SU-DHL-6 (cell line): Measurements from ENCODE around the gene CDPF1.

Experiments
- H2AFZ ChIP-seq: fragments of 200-600 bp; sonication (generic); 2 replicates; pipeline ENCODE4 v1.6.1; 2014; ENCODE audit warnings: low read depth, mild to moderate bottlenecking, moderate library complexity, mixed read lengths, antibody characterized with exemption, low read length; ENCODE audit not compliant: severe bottlenecking
- H3F3A ChIP-seq: fragments of 200-600 bp; shearing (Covaris generic); 2 replicates; pipeline ENCODE4 v1.6.0; 2016; ENCODE audit warnings: antibody characterized with exemption, mild to moderate bottlenecking; ENCODE audit not compliant: insufficient read depth
- H3K27ac ChIP-seq: fragments of 200-600 bp; sonication (generic); 2 replicates; pipeline ENCODE4 v1.5.1; 2016; ENCODE audit warnings: low read depth, mild to moderate bottlenecking, low read length, moderate library complexity, mixed read lengths
- H3K27me3 ChIP-seq: fragments of 200-600 bp; sonication (generic), shearing (Covaris generic); 2 replicates; pipeline ENCODE4 v1.6.0; 2014; ENCODE audit warnings: mild to moderate bottlenecking, low read length
- H3K36me3 ChIP-seq: fragments of 200-600 bp; sonication (generic); 2 replicates; pipeline ENCODE4 v1.6.1; 2014; ENCODE audit warnings: mild to moderate bottlenecking, low read length, mixed read lengths
- H3K4me2 ChIP-seq: fragments of 300-600, 200-600 bp; shearing (Covaris generic), sonication (generic); 2 replicates; pipeline ENCODE4 v1.6.0; 2014; ENCODE audit warnings: low read length, low read depth, mild to moderate bottlenecking; ENCODE audit not compliant: poor library complexity, severe bottlenecking
- H3K4me3 ChIP-seq: fragments of 200-600 bp; sonication (generic); 2 replicates; pipeline ENCODE4 v1.5.1; 2014; ENCODE audit warnings: antibody characterized with exemption, low read length, mild to moderate bottlenecking, mixed read lengths; ENCODE audit not compliant: insufficient read depth, poor library complexity, severe bottlenecking
- H3K79me2 ChIP-seq: fragments of 200-600 bp; sonication (generic); 2 replicates; pipeline ENCODE4 v1.6.1; 2014; ENCODE audit warnings: mild to moderate bottlenecking, low read length, moderate library complexity; ENCODE audit not compliant: insufficient read depth
- H3K9ac ChIP-seq: fragments of 200-600 bp; sonication (generic); 2 replicates; pipeline ENCODE4 v1.7.0; 2014; ENCODE audit warnings: mild to moderate bottlenecking, low read length
- H3K9me2 ChIP-seq: fragments of 200-600 bp; sonication (generic); replicated peaks from 2 replicates; pipeline ENCODE4 v1.6.1; 2014; ENCODE audit warnings: low read length; ENCODE audit not compliant: insufficient read depth
- H3K9me3 ChIP-seq: fragments of 200-600 bp; sonication (generic); 2 replicates; pipeline ENCODE4 v1.6.1; 2014; ENCODE audit warnings: low read length, mixed read lengths; ENCODE audit not compliant: insufficient read depth
- H4K20me1 ChIP-seq: fragments of 200-600 bp; sonication (generic); 2 replicates; pipeline ENCODE4 v1.6.1; 2014; ENCODE audit warnings: low read depth, mild to moderate bottlenecking, antibody characterized with exemption, low read length, moderate library complexity, mixed read lengths
- EZH2phosphoT487 ChIP-seq: fragments of 200-600 bp; sonication (generic), shearing (Covaris generic); conservative IDR thresholded peaks from 2 replicates; pipeline ENCODE4 v1.6.1; 2018; ENCODE audit warnings: mild to moderate bottlenecking, antibody characterized with exemption, low read length, moderate library complexity, mixed read lengths
- TF ChIP-seq, protein P1 (sequence below): fragments of 200-600 bp; sonication (generic); IDR thresholded peaks from one replicate; pipeline ENCODE4 v1.5.1; 2017; ENCODE audit warnings: antibody characterized with exemption, mild to moderate bottlenecking, low read length, moderate library complexity; ENCODE audit not compliant: insufficient read depth, poor library complexity, severe bottlenecking

Gene CDPF1

DNA sequence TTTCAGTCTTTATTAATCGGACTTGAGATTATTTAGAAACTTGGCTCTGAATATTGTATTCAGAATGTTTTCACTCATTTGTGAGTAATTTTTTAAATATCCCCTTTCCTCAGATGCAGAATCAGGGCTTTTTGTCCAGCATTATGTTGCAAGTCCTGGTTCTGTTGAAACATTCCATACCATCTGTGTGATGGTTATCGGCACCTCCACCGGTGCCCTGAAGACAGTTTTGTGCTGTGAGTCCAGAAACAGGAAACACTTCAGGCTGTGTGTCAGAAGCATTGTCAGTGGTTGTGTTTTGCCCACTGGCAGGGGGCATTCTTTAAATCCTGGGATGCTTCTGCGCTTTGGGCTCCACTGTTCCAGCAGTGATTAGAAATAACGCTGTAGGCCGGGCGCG, 20.4 kb downstream of the CDPF1 start:
- Histone ChIP-seq H3K27me3 (no peaks in the 10 kb centered on the region), H3K9me2 (no peaks in the 10 kb centered on the region), H3K9me3 (no peaks in the 10 kb centered on the region), H3K36me3 (no peaks in the 10 kb centered on the region), H3K79me2 (no peaks in the 10 kb centered on the region), H3K4me2 (no peak overlapping the region), H3K4me3 (no peak overlapping the region), H3K27ac (no peak overlapping the region), H3F3A (no peaks in the 10 kb centered on the region), H3K9ac (no peak overlapping the region), H2AFZ (no peak overlapping the region), H4K20me1 (no peaks in the 10 kb centered on the region)
- no peak for TF ChIP-seq EZH2phosphoT487
- TF ChIP-seq, protein P1, sequence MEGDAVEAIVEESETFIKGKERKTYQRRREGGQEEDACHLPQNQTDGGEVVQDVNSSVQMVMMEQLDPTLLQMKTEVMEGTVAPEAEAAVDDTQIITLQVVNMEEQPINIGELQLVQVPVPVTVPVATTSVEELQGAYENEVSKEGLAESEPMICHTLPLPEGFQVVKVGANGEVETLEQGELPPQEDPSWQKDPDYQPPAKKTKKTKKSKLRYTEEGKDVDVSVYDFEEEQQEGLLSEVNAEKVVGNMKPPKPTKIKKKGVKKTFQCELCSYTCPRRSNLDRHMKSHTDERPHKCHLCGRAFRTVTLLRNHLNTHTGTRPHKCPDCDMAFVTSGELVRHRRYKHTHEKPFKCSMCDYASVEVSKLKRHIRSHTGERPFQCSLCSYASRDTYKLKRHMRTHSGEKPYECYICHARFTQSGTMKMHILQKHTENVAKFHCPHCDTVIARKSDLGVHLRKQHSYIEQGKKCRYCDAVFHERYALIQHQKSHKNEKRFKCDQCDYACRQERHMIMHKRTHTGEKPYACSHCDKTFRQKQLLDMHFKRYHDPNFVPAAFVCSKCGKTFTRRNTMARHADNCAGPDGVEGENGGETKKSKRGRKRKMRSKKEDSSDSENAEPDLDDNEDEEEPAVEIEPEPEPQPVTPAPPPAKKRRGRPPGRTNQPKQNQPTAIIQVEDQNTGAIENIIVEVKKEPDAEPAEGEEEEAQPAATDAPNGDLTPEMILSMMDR: no peak

DNA sequence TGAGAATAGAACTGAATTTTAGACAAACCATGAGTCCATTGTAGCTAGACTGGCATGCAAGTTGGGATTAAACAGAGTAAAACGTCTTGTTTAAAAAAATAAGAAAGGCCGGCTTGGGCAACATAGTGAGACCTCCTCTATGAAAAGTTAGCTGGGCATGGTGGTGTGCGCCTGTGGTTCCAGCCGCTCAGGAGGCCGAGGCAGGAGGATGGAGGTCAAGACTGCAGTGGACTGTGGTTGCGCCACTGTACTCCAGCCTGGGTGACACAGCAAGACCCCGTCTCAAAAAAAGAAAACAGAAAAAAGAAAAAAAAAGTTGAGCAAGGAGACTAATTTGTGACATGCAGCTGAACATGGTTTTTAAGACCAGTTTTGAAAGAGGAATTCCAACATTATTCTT, 23.5 kb downstream of the CDPF1 start:
- H3K4me2 ChIP-seq: no peak overlapping the region
- H3K27ac ChIP-seq: no peak overlapping the region
- H3F3A ChIP-seq: no peaks in the 10 kb centered on the region
- no peak overlapping the region for H3K4me3 ChIP-seq
- H3K79me2 ChIP-seq: no peaks in the 10 kb centered on the region
- H3K9me3 ChIP-seq: no peaks in the 10 kb centered on the region
- H4K20me1 ChIP-seq: no peaks in the 10 kb centered on the region
- H3K27me3 ChIP-seq: no peaks in the 10 kb centered on the region
- no peaks in the 10 kb centered on the region for H3K36me3 ChIP-seq
- H3K9ac ChIP-seq: no peak overlapping the region
- H3K9me2 ChIP-seq: no peaks in the 10 kb centered on the region
- H2AFZ ChIP-seq: no peak overlapping the region
- no peak for TF ChIP-seq EZH2phosphoT487
- TF ChIP-seq, protein P1: no peak

DNA sequence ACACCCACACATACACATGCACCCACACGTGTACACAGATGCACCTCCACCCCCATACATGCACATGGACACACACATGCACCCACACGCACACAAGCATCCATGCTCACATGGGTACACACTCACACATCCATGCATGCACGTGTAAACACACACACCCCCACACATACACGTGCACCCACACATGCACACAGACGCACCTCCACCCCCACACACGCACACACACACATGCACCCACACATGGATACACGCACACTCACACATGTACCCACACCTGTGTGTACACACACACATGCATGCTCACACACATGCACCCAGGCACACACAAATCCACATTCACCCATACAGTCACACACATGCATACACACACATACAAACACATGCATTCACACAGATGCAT, 24.5 kb downstream of the CDPF1 start:
- Histone ChIP-seq H3K4me2 (no peak overlapping the region), H3K27me3 (no peaks in the 10 kb centered on the region), H3K36me3 (no peaks in the 10 kb centered on the region), H3K9me2 (no peaks in the 10 kb centered on the region), H4K20me1 (no peaks in the 10 kb centered on the region), H3K27ac (no peak overlapping the region), H3F3A (no peaks in the 10 kb centered on the region), H3K9ac (no peak overlapping the region), H3K9me3 (no peaks in the 10 kb centered on the region), H3K79me2 (no peaks in the 10 kb centered on the region), H3K4me3 (no peak overlapping the region), H2AFZ (no peak overlapping the region)
- TF ChIP-seq EZH2phosphoT487: no peak
- TF ChIP-seq, protein P1: no peak

DNA sequence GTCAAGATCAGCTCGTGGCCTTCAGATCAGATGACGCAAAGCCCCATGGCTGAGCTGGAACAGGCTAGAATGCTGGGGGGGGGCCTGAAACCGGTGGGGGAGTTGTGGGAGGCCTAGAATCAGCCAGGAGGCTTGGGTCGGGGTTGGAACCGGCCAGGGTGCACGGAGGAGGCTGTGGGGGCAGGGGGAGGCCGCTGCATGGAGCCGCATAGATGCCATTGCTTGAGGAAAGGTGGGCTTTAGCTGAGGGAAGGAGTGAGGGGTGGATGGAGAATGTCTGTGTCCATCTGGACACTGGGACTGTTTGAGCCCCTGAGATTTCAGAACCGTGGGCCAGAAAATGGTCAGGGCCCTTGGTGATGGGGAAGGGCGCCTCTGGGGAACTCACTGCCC, 25.2 kb downstream of the CDPF1 start:
- Histone ChIP-seq H3K4me3 (no peak overlapping the region), H3K9me2 (no peaks in the 10 kb centered on the region)
- no peak for TF ChIP-seq EZH2phosphoT487
- TF ChIP-seq, protein P1: no peak

More for the DNA sequence above, 25.2 kb downstream of the CDPF1 start:
- Histone ChIP-seq H2AFZ (no peak overlapping the region), H3K27ac (no peak overlapping the region), H3K79me2 (no peaks in the 10 kb centered on the region), H3K36me3 (no peaks in the 10 kb centered on the region), H3F3A (no peaks in the 10 kb centered on the region), H3K9me3 (no peaks in the 10 kb centered on the region), H4K20me1 (no peaks in the 10 kb centered on the region), H3K27me3 (no peaks in the 10 kb centered on the region), H3K4me2 (no peak overlapping the region), H3K9ac (no peak overlapping the region)
